Stimulated activated CD4-positive, alpha-beta T cell treated with anti-CD3 and anti-CD28 coated beads, TNF-alpha, amount 100 ng/mL, for 48 hours (primary cell): Measurements from ENCODE around the gene CD58.

Experiments
- DNase-seq, 3 donors: peaks; one replicate each; pipeline ENCODE4 v3.0.0-alpha.2; 2020; ENCODE audit warnings: low read depth in 3 of 3

CD58 gene

GRCh38 chr1:116493036-116493435 lies 77.8 kb downstream of the CD58 start:
- no peak for DNase-seq

GRCh38 chr1:116492358-116492811 lies 78.4 kb downstream of the CD58 start:
- DNase-seq = no peak

- no peak for DNase-seq
Measured at GRCh38 chr1:116491700-116492357, 79.0 kb downstream of the CD58 start.

GRCh38 chr1:116490588-116490987 lies 80.2 kb downstream of the CD58 start:
- no peak for DNase-seq

- no peak for DNase-seq
Measured at GRCh38 chr1:116489231-116489697, 81.6 kb downstream of the CD58 start.

- DNase-seq = no peak
Measured at GRCh38 chr1:116488071-116488470, 82.8 kb downstream of the CD58 start.

DNA sequence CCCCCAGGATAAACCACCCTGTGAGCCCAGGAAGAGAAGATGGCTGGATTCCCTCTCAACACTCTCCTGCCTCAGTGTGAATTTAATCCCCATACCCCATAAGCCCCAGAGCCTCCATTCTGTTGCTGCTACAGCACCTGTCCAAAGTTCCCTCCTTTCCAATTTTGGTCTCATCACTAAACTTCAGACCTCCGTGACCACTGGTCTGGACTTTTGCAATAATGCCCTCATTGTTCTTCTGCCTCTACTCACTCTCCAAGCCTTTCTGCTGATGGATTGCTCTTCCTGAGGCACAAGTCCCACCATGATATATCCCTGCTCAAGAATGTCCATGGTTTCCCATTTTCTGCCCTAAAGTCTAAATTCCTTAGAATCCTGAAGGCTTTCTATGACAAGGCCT lies 83.2 kb downstream of the CD58 start:
- no peak for DNase-seq

DNA sequence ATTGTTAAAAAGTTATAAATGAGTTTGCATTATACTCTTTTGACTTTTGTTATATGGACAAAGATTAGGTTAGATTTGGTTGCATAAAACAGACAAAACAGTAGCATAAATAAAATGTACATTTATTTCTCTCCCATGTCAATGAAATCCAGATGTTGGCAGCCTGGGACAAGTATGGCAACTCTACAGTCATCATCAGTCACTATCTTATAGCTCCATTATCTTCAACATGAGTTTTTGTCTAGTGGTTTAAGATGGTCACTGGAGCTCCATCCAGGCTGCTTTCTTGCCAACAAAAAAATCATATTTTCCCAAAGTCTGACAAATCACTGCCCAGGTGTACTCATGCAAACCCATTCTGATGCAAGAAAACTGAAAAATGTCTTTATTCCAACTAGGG lies 83.8 kb downstream of the CD58 start:
- no peak for DNase-seq

DNA sequence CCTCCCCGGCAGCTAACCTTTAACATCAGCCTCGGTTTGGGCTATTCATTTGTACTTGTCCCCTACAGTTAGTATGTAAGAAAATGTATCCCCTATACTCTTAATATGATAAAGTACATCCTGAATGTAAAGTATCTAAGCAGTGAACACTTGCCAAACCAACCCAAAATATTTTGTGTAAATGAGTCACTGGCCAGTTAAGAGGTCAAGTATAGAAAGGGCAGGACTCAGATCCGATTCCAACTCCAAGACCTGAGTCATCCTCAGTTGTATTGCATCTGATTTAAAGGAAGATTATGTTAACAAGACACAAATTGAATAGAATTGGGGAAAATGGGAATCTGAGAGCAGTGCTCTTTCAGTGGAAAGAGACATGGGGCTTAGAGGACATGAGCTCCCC lies 84.4 kb downstream of the CD58 start:
- DNase-seq = no peak

DNA sequence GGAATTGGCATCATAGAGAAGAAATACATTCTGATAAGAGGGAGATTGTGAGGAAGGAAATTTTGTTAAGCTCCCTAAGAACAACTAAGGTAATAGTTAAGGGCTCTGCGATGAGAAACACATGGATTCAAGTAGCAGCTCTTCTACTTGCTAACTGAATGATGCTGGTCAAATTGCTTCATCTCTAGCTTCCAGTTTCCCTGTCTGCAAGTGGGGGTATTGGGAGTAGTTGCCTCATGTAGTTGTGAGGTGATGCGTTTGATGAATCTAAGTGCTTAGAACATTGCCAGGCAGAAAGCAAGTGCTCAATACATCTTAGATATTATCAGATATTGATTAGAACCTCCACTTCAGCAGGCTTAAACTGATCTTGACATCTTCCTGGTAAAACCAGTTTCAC lies 84.8 kb downstream of the CD58 start:
- no peak for DNase-seq

DNA sequence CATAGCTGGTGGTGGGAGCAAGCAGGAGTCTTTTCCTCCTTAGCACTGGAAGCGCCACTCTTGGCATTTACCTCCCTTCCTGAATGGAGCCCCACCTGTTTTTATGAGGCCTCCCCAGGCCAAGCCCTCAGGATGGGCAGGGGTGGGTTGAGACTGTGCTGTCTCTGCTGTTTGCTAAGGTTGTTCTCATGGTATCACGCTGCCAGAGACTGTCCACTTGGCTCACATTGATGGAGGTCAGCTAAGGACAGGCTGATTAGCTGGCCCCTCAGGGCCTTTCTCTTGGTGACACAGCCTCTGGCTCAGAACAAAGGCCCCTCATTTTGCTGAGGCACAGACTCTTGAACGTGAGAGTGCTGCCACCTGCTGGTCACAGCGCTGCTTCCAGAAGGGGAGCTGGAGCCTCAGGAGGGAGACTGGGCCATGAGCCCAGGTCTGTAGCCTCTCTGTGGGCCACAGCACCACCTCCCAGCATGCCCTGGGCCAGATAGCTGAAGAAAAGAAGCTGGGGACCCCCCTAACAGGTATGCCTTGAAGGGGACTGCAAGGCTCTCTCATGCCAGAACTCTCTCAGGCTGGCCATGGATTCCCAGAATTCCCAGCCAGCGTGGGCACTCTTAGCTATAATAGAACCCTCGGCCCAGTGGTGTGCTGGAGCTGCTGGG lies 85.6 kb downstream of the CD58 start:
- peak; percentile 71 to 82 (median 81) for DNase-seq

DNA sequence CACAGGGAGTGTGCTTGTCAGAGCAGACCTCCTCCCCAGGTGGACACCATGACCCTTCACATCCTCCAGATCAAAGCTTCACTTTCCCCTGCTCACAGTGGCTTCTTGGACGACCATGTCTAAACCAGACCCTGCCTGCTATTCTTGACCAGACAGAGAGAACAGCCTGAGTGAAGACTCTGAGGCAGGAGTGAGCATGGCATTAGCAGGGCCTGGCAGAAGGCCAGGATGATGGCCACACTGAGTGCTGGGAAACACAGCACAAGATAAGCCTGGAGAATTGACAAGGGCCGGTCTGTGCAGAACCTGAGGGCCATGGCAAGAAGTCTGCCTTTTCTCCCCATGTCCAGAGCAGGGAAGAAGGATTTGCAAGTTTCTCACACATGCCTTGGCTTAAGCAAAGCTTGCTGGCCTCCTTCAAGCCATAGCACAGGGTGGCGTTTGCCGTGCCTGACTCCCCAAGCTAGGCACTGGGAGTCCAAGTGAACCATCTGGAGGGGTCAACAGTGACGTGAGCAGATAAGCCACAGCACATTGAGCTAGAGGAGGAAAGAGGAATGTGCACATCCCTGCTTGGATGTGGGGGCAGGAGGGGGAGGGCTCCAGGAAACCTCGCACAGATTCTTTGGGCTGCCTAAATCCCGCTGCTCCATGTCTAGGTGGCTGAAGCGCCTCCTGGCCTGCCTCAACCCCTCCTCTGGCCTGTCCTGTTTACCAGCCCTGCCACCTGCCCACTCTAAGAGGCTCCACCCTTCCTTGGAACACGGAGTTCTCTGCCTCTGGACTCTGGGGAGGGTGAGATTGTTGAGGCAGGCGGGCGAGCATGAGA lies 87.1 kb downstream of the CD58 start:
- DNase-seq = no peak

DNA sequence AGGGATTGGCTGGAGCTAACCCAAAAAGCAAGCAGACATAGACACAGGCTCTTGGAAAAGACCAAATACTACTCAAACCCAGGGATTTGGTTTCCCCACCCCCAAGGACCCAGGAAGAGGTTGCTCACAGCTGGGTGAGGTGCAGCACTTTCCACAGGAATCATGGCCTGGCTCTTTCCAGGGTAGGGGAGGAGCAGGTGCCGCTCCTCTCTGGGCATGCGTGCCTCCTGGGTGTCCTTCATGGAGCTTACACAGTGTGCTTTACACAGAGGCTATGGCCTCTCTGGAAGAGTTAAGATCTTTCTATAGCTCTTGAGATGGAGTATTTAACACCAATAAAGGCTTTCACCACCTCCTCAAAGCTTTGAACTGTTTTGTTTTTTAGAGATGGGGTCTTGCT lies 88.3 kb downstream of the CD58 start:
- no peak for DNase-seq

DNA sequence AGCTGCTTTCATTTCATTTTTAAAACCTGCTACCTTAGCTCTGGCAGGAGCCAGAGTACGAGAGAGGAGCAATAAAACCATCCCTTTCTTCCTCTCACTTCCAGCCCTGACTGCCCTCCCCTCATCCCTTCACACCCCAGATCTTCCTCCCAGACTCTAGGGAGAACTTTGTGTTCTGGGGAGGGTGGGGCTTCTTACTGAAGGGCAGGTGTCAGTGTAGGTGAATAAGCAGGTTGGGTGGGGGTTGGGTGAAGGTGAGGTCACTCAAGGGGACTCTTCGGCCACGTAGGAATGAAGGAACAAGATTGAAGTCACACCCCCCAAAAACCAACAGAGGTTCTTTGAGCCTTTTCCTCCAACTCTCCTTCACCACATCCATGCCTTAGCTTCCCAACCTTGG lies 88.9 kb downstream of the CD58 start:
- DNase-seq = no peak

- no peak for DNase-seq
Measured at GRCh38 chr1:116478621-116479020, 92.2 kb downstream of the CD58 start.

GRCh38 chr1:116477429-116477828 lies 93.4 kb downstream of the CD58 start:
- no peak for DNase-seq

DNA sequence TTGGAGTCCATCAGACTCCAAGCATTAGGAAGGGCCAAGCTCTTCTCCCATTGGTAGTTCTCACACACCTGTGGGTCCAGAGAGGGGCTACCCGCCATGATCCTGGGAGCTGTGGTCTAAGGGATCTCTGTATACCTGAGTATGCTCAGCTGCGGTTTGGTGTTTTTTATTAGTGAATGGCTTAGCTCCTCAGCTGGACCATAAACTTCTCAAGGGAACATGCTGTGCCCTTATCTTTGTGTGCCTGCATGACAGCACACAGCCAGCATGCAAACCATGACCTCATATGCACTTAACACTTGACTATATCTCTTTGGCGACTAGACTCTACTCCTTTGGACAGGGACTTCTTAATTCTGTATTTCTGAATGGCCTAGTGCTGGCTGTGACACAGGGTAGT lies 94.5 kb downstream of the CD58 start:
- DNase-seq = no peak

DNA sequence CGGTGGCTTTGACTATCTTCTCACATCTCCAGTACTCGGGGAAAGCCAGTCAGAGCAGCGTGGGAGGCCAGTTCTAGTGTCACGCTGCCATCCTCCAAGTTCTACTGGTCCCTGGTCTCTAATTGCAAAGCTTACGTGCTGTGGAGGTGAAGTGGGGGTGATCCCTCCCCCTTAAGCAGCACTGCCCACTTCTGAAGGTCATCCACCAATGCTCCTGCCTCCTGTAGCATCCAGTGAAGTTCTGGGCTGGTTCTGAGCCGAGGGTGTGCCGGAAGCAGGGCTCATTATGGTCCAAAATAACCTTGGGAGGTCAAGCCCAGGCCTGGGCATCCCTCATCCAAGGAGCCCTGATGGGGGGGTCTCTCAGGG lies 95.0 kb downstream of the CD58 start:
- DNase-seq = no peak

GRCh38 chr1:116474921-116475849 lies 95.6 kb downstream of the CD58 start:
- no peak for DNase-seq

DNA sequence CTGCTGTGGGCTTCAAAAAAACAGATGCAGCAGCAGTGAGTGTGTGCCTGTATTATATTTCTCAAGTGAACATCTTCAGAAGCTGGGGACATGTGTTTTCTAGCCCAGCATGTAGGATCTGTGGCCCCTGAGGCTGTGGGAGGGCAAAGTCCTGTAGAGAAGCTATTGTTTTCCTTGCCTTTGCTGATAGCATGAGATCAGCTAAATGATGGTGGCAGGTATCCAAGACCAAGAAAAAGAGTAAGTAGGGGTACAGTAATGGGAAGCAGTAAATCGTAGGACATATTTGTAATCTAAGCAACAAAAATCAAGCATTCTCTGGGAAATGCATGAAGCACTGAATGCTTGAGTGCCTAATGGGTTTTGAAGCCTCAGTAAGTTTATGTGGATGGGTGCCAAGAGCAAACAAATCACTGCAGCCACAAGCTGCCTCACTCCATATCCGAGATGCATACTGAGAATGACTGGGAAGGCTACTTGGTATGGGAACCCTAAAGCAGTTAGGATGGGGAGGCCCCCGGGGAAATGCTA lies 98.3 kb downstream of the CD58 start:
- DNase-seq = no peak

DNA sequence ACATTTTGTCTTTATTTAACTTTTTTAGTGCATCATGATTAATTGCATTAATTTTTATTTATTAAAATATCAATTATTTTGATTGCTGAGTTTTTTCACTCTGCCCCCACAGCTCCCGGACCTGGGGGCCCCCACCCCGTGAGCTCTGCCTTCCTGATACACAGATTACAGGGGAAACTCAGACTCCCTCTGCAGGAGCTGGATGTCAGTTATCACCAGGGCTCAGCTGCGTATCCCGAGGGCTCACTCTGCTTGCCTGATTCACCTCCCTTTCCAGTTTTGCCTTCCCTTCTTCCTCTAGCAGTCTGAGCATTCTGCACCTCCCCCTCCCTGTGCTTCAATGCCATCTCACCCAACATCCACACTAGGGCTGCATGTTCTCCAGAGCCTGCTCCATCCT lies 99.6 kb downstream of the CD58 start:
- no peak for DNase-seq
